Breast epithelium (tissue), 4 donors: ENCODE measurements around the gene KCNH2. TPM values are rescaled to one million over a fixed set of nuclear protein-coding genes. Genes with fewer than 3 reads are reported as not detected.

Experiments
- DNase-seq, 2 donors: peaks; one replicate each; pipeline ENCODE4 v3.0.0-alpha.2; 2019; ENCODE audit warnings: low spot score in 2 of 2
- H3K27ac ChIP-seq, 2 donors: fragments of 200-600 bp; sonication (generic) in 1 of 2; one replicate each; pipeline ENCODE4 v1.5.1; 2016 to 2019; ENCODE audit warnings: mild to moderate bottlenecking in 1 of 2
- H3K27me3 ChIP-seq, 2 donors: fragments of 200-600 bp; sonication (generic) in 1 of 2; one replicate each; pipeline versions ENCODE4 v1.5.1 to v1.6.0; 2017 to 2019; ENCODE audit warnings: control low read depth in 1 of 2, mild to moderate bottlenecking in 1 of 2
- H3K36me3 ChIP-seq: fragments of 200-600 bp; one replicate; pipeline ENCODE4 v1.5.1; 2019
- H3K4me1 ChIP-seq, 2 donors: fragments of 200-600 bp; sonication (generic); one replicate each; pipeline ENCODE4 v1.5.1; 2016 to 2019; ENCODE audit warnings: control low read depth in 1 of 2
- H3K4me3 ChIP-seq, 3 donors: fragments of 200-600 bp; sonication (generic); 1 replicate in 2 of 3; 2 replicates in 1 of 3; pipeline ENCODE4 v1.5.1; 2016 to 2019; ENCODE audit warnings: mild to moderate bottlenecking in 3 of 3, moderate library complexity in 2 of 3
- H3K9me3 ChIP-seq, 2 donors: fragments of 200-600 bp; sonication (generic) in 1 of 2; one replicate each; pipeline ENCODE4 v1.5.1; 2016 to 2019; ENCODE audit warnings: control low read depth in 1 of 2
- CTCF ChIP-seq, 3 donors: fragments of 450-650 bp; IDR thresholded peaks; one replicate each; pipeline ENCODE4 v1.5.1; 2016 to 2017; ENCODE audit warnings: antibody characterized with exemption in 3 of 3, mild to moderate bottlenecking in 3 of 3, moderate library complexity in 3 of 3
- POLR2A ChIP-seq: fragments of 450-650 bp; IDR thresholded peaks from one replicate; pipeline ENCODE4 v1.6.1; 2016; ENCODE audit warnings: antibody characterized with exemption, mild to moderate bottlenecking, moderate library complexity
- POLR2AphosphoS5 ChIP-seq, 3 donors: sonication (generic); formaldehyde crosslinking; IDR thresholded peaks; one replicate each; pipeline ENCODE4 v1.6.1; 2017; ENCODE audit warnings: antibody characterized with exemption in 3 of 3
- intact Hi-C: fragments of 100-400 bp; cut with DNase I; formaldehyde crosslinking; loops from one replicate; pipeline ENCODE4 v1.15.1; 2023; ENCODE audit warnings: low total_unique reads
- total RNA-seq, 3 donors: library from RNA; depleted of rRNA; stranded (reverse); fragments of >200 nt; gene quantifications; one replicate each; pipeline ENCODE4 v1.1.0, GENCODE V29; 2016

Gene KCNH2
- total RNA-seq, 3 donors from 2014 or later, result under 0.01 to 0.29 (median 0.16) TPM

- TF ChIP-seq POLR2A (no peak), CTCF (IDR thresholded peaks at IDR 0.05) (no peak), POLR2AphosphoS5 (IDR thresholded peaks at IDR 0.05) (no peak)
- intact Hi-C loops, result loop anchor here (10.0 kb wide), 1 partner anchor 70 kb away; no protein-coding TSS in a partner anchor
Observed at GRCh38 chr7:150964593-150965111, 13.5 kb downstream of the KCNH2 start.

GRCh38 chr7:150963707-150964559 lies 14.2 kb downstream of the KCNH2 start:
- DNase-seq, result no peak
- Histone ChIP-seq H3K4me1 (no peaks in the 10 kb centered on the region), H3K27ac (no peak overlapping the region), H3K27me3 (peaks cover 0 to 39% of the 10 kb centered on the region in 2 donors), H3K4me3 (no peak overlapping the region), H3K36me3 (no peaks in the 10 kb centered on the region), H3K9me3 (no peaks in the 10 kb centered on the region)
- TF ChIP-seq POLR2AphosphoS5 (IDR thresholded peaks at IDR 0.05), result no peak
- intact Hi-C loops, result loop anchor here (10.0 kb wide), 1 partner anchor 69 kb away; no protein-coding TSS in a partner anchor

More at GRCh38 chr7:150964593-150965111, 13.5 kb downstream of the KCNH2 start:
- no peak for DNase-seq
- no peak overlapping the region for H3K4me3 ChIP-seq
- H3K27me3 ChIP-seq, result peaks cover 0 to 32% of the 10 kb centered on the region in 2 donors
- no peaks in the 10 kb centered on the region for H3K36me3 ChIP-seq
- H3K27ac ChIP-seq, result no peak overlapping the region
- no peaks in the 10 kb centered on the region for H3K4me1 ChIP-seq
- no peaks in the 10 kb centered on the region for H3K9me3 ChIP-seq

GRCh38 chr7:150962553-150963399 lies 15.3 kb downstream of the KCNH2 start:
- TF ChIP-seq CTCF (IDR thresholded peaks at IDR 0.05) (peak in 2 of 3 donors; percentile 60 to 66), POLR2A (no peak), POLR2AphosphoS5 (IDR thresholded peaks at IDR 0.05) (no peak)
- Histone ChIP-seq H3K9me3 (no peaks in the 10 kb centered on the region), H3K4me3 (no peak overlapping the region), H3K4me1 (no peaks in the 10 kb centered on the region), H3K27me3 (peaks cover 0 to 48% of the 10 kb centered on the region in 2 donors), H3K36me3 (no peaks in the 10 kb centered on the region), H3K27ac (no peak overlapping the region)
- DNase-seq, result no peak
- intact Hi-C loops, result loop anchor here (10.0 kb wide), 1 partner anchor 68 kb away; no protein-coding TSS in a partner anchor

GRCh38 chr7:150962290-150962552 lies 15.9 kb downstream of the KCNH2 start:
- no peak overlapping the region for H3K4me3 ChIP-seq
- intact Hi-C loops, result loop anchor here (10.0 kb wide), 1 partner anchor 67 kb away; no protein-coding TSS in a partner anchor
- TF ChIP-seq CTCF (IDR thresholded peaks at IDR 0.05) (no peak), POLR2A (no peak), POLR2AphosphoS5 (IDR thresholded peaks at IDR 0.05) (no peak)
- DNase-seq, result no peak
- no peaks in the 10 kb centered on the region for H3K36me3 ChIP-seq
- no peaks in the 10 kb centered on the region for H3K4me1 ChIP-seq
- peaks cover 0 to 53% of the 10 kb centered on the region in 2 donors for H3K27me3 ChIP-seq
- no peak overlapping the region for H3K27ac ChIP-seq
- H3K9me3 ChIP-seq, result no peaks in the 10 kb centered on the region

GRCh38 chr7:150961510-150962289 lies 16.4 kb downstream of the KCNH2 start:
- DNase-seq, result no peak
- no peaks in the 10 kb centered on the region for H3K36me3 ChIP-seq
- H3K27ac ChIP-seq, result no peak overlapping the region
- intact Hi-C loops, result loop anchor here (10.0 kb wide), 1 partner anchor 67 kb away; no protein-coding TSS in a partner anchor
- no peaks in the 10 kb centered on the region for H3K9me3 ChIP-seq
- H3K4me1 ChIP-seq, result no peaks in the 10 kb centered on the region
- H3K27me3 ChIP-seq, result peaks cover 0 to 53% of the 10 kb centered on the region in 2 donors
- TF ChIP-seq CTCF (IDR thresholded peaks at IDR 0.05), result no peak
- TF ChIP-seq POLR2A, result no peak
- TF ChIP-seq POLR2AphosphoS5 (IDR thresholded peaks at IDR 0.05), result no peak
- no peak overlapping the region for H3K4me3 ChIP-seq
